ENCODE measurements around the gene HPN.

HPN gene

DNA sequence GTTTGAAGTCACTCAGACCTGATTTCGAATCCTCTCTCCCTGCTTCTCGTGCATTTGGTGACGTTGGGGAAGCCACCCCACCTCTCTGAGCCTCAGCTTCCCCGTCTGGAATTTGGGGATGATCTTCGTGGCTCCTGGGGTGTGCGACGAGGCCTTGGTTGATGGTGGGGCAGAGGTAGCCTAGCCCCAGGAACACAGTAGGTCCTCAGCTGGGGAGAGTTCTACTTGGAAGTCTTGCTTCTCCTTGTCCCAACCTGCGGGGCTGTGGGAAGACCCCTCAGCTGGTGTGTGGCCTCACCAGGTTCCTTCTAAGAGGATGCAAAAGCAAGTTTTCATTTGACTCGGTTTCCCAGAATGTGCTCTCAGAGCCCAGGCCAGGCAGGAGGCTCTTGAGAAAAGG lies 13.1 kb downstream of the HPN start:
- ChIA-PET POLR2A (no interaction called here), CTCF (interaction anchor here (0.7 to 2.3 kb wide), 3 partner anchors 11 to 87 kb away, joined by 3 to 10 read pairs (median 4); no protein-coding TSS in a partner anchor)
- DNase-seq (ENCODE audit: extremely low spot score): no peak
- TF ChIP-seq TARDBP (IDR thresholded peaks at IDR 0.05): no peak
- TF ChIP-seq SP1 (IDR thresholded peaks at IDR 0.05): no peak
- no peak for TF ChIP-seq ZNF384 (IDR thresholded peaks at IDR 0.05)
- TF ChIP-seq NFRKB (IDR thresholded peaks at IDR 0.05): no peak
- no peak for TF ChIP-seq ELF4 (IDR thresholded peaks at IDR 0.05)

DNA sequence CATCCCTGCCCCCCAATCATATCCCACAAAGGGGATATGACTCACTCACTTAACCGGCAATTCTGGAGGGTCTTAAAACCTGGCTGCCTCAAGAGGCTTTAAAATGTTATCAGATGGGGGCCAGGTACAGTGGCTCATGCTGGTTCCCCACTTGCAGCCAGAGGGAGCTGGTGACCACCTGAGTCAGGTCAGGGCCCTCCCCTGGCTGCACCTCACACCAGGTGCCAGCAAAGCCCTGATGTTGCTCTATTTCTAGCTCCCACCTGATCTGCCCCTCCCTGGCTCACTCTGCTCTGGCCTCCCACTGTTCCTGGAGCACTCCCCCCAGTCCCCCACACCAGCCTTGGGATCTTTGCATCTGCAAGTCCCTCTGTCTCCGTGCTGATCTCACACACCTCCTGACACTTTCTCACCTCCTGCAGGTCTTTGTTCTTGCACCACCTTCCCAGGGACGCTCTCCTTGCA lies 14.2 kb downstream of the HPN start:
- ChIA-PET CTCF (interaction anchor here (1.3 to 2.3 kb wide), 2 partner anchors 11 to 12 kb away, joined by 5 to 10 read pairs; no protein-coding TSS in a partner anchor), POLR2A (interaction anchor here (0.6 to 0.7 kb wide), 2 partner anchors 11 to 69 kb away, joined by 3 read pairs; no protein-coding TSS in a partner anchor)
- TF ChIP-seq ELF4 (IDR thresholded peaks at IDR 0.05): no peak
- TF ChIP-seq ARNT (IDR thresholded peaks at IDR 0.05): no peak
- TF ChIP-seq L3MBTL2 (conservative IDR thresholded peaks at IDR 0.05): no peak
- TF ChIP-seq SP1 (IDR thresholded peaks at IDR 0.05): no peak
- no peak for TF ChIP-seq TARDBP (IDR thresholded peaks at IDR 0.05)
- TF ChIP-seq, protein P1, sequence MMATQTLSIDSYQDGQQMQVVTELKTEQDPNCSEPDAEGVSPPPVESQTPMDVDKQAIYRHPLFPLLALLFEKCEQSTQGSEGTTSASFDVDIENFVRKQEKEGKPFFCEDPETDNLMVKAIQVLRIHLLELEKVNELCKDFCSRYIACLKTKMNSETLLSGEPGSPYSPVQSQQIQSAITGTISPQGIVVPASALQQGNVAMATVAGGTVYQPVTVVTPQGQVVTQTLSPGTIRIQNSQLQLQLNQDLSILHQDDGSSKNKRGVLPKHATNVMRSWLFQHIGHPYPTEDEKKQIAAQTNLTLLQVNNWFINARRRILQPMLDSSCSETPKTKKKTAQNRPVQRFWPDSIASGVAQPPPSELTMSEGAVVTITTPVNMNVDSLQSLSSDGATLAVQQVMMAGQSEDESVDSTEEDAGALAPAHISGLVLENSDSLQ (IDR thresholded peaks at IDR 0.05): no peak
- no peak for TF ChIP-seq ZNF384 (IDR thresholded peaks at IDR 0.05)
- no peak for TF ChIP-seq HDGF (IDR thresholded peaks at IDR 0.05; ENCODE audit: borderline replicate concordance)
- no peak for TF ChIP-seq SUZ12 (IDR thresholded peaks at IDR 0.05)
- TF ChIP-seq FOXK2 (IDR thresholded peaks at IDR 0.05): no peak
- no peak for TF ChIP-seq BHLHE40 (IDR thresholded peaks at IDR 0.05; ENCODE audit: borderline replicate concordance)
- TF ChIP-seq CTBP1 (IDR thresholded peaks at IDR 0.05; ENCODE audit: borderline replicate concordance): no peak
- TF ChIP-seq FOXM1 (IDR thresholded peaks at IDR 0.05; ENCODE audit: borderline replicate concordance): no peak
- TF ChIP-seq LEF1 (IDR thresholded peaks at IDR 0.05; ENCODE audit: borderline replicate concordance): no peak
- no peak for TF ChIP-seq NFRKB (IDR thresholded peaks at IDR 0.05)
- no peak for DNase-seq (ENCODE audit: extremely low spot score)

DNA sequence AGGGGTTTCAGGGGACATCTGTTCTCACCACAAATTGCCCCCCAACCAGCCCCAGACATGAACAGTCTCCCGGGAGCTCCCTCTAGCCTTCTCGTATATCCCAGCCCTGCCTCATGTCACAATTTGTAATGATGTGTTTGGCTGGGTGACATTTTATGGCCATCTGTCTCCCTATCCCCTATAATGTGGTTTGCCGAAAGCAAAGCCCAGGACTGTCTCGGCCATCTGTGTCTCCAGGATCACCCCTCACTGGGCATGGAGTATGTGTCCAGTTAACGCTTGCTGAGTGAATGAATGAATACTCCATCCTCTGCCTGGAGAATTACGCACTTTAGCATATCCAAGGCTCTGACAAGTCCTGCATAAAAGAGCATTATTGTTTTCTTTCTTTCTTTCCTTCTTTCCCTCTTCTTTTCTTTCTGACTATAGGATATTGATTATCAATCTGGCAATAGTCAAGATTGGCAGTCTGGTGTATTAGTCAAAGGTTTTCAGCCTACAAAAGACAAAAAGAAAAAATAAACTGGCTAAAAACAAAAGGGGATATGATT lies 15.1 kb downstream of the HPN start:
- ChIA-PET POLR2A (no interaction called here), CTCF (interaction anchor here (2.3 kb wide), 1 partner anchor 13 kb away, joined by 10 read pairs; no protein-coding TSS in a partner anchor)
- TF ChIP-seq ARNT (IDR thresholded peaks at IDR 0.05) (no peak), NFRKB (IDR thresholded peaks at IDR 0.05) (no peak), FOXK2 (IDR thresholded peaks at IDR 0.05) (no peak), CTBP1 (IDR thresholded peaks at IDR 0.05; ENCODE audit: borderline replicate concordance) (no peak), BHLHE40 (IDR thresholded peaks at IDR 0.05; ENCODE audit: borderline replicate concordance) (no peak), L3MBTL2 (conservative IDR thresholded peaks at IDR 0.05) (no peak), SP1 (IDR thresholded peaks at IDR 0.05) (no peak), TARDBP (IDR thresholded peaks at IDR 0.05) (no peak)
- no peak for DNase-seq (ENCODE audit: extremely low spot score)

DNA sequence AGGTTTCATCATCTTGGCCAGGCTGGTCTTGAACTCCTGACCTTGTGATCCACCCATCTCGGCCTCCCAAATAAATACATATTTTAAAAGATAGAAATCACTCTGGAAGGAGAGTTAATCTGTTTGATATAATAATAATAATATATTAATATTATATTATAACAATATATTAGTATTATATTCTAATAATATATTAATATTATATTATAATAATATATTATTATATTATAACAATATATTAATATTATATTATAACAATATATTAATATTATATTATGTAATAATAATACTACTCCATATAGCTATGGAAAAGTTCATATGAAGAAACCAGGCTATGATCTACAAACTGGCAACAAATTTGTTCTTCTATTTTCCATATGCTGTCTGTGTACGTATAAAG lies 16.8 kb downstream of the HPN start:
- no peak for TF ChIP-seq NFRKB (IDR thresholded peaks at IDR 0.05)
- no peak for TF ChIP-seq CTBP1 (IDR thresholded peaks at IDR 0.05; ENCODE audit: borderline replicate concordance)
- no peak for TF ChIP-seq TARDBP (IDR thresholded peaks at IDR 0.05)
- TF ChIP-seq, protein P1 (IDR thresholded peaks at IDR 0.05): no peak
- no peak for TF ChIP-seq LEF1 (IDR thresholded peaks at IDR 0.05; ENCODE audit: borderline replicate concordance)
- TF ChIP-seq SUZ12 (IDR thresholded peaks at IDR 0.05): no peak
- TF ChIP-seq FOXK2 (IDR thresholded peaks at IDR 0.05): no peak
- TF ChIP-seq BHLHE40 (IDR thresholded peaks at IDR 0.05; ENCODE audit: borderline replicate concordance): no peak
- TF ChIP-seq L3MBTL2 (conservative IDR thresholded peaks at IDR 0.05): no peak
- TF ChIP-seq FOXA1 (IDR thresholded peaks at IDR 0.05): no peak
- no peak for TF ChIP-seq ZNF384 (IDR thresholded peaks at IDR 0.05)
- no peak for TF ChIP-seq ARNT (IDR thresholded peaks at IDR 0.05)
- no peak for TF ChIP-seq SP1 (IDR thresholded peaks at IDR 0.05)
- no peak for TF ChIP-seq ELF4 (IDR thresholded peaks at IDR 0.05)
- TF ChIP-seq HDGF (IDR thresholded peaks at IDR 0.05; ENCODE audit: borderline replicate concordance): no peak
- TF ChIP-seq FOXM1 (IDR thresholded peaks at IDR 0.05; ENCODE audit: borderline replicate concordance): no peak
- POLR2A ChIA-PET: no interaction called here
- no peak for DNase-seq (ENCODE audit: extremely low spot score)
- CTCF ChIA-PET: interaction anchor here (0.9 kb wide), 1 partner anchor 14 kb away, joined by 3 read pairs; no protein-coding TSS in a partner anchor

DNA sequence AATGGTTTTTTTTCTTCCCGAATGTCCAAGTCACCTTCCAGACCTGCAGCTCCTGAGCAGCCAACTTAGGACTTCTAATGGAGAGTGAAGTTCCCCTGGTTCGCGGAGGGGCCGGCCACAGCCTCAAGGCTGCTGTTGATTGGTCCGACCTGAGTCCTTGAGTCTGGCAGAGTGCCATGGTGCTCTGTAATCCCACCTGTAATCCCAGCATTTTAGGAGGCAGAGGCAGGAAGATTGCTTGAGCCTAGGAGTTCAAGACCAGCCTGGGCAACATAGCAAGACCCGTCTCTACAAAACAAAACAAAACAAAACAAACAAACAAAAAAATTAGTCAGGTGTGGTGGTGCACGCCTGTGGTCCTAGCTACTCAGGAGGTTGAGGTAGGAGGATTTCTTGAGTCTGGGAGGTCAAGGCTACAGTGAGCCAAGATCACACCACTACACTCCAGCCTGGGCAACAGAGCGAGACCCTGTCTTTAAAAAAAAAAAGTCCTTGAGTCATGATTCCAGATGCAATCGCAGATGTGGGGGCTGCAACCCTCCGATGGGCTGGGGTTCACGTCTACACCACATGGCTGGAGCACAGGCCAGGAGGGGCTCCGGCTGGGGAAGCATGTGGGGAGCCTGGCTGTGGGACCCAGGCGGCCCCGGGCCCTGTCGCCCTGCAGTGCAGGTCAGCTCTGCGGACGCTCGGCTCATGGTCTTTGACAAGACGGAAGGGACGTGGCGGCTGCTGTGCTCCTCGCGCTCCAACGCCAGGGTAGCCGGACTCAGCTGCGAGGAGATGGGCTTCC lies 17.7 kb downstream of the HPN start:
- ChIA-PET CTCF (interaction anchor here (0.9 kb wide), 1 partner anchor 15 kb away, joined by 3 read pairs; no protein-coding TSS in a partner anchor), POLR2A (no interaction called here)
- TF ChIP-seq SUZ12 (IDR thresholded peaks at IDR 0.05) (no peak), FOXM1 (IDR thresholded peaks at IDR 0.05; ENCODE audit: borderline replicate concordance) (no peak), L3MBTL2 (conservative IDR thresholded peaks at IDR 0.05) (no peak), ZNF384 (IDR thresholded peaks at IDR 0.05) (no peak), ELF4 (IDR thresholded peaks at IDR 0.05) (no peak), TARDBP (IDR thresholded peaks at IDR 0.05) (no peak), FOXK2 (IDR thresholded peaks at IDR 0.05) (no peak), SP1 (IDR thresholded peaks at IDR 0.05) (no peak), BHLHE40 (IDR thresholded peaks at IDR 0.05; ENCODE audit: borderline replicate concordance) (no peak)
- TF ChIP-seq, protein P1 (IDR thresholded peaks at IDR 0.05): no peak
- DNase-seq (ENCODE audit: extremely low spot score): no peak

DNA sequence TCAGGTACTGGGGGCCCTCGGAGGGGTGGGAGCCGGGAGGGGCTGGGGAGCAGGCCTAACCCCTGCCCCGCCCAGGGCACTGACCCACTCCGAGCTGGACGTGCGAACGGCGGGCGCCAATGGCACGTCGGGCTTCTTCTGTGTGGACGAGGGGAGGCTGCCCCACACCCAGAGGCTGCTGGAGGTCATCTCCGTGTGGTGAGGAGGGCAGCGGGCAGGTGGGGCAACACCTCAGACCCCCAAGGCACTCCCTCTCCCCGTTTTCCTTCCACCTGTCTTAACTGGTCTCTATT lies 18.2 kb downstream of the HPN start:
- no peak for DNase-seq (ENCODE audit: extremely low spot score)
- no peak for TF ChIP-seq SP1 (IDR thresholded peaks at IDR 0.05)
- no peak for TF ChIP-seq ELF4 (IDR thresholded peaks at IDR 0.05)
- POLR2A ChIA-PET: no interaction called here
- CTCF ChIA-PET: no interaction called here

Measured in HEK293T (cell line).